Suprapubic skin (tissue), 4 donors: ENCODE measurements around the gene SRSF3.

ENCODE experiments used
- CTCF ChIP-seq, 2 donors: fragments of 200-600 bp in 1 of 2; fragments of 450-650 bp in 1 of 2; sonication (generic) in 1 of 2; IDR thresholded peaks; one replicate each; pipeline ENCODE4 v1.5.1; 2016 to 2019; ENCODE audit warnings: antibody characterized with exemption in 2 of 2, mild to moderate bottlenecking in 1 of 2, moderate library complexity in 1 of 2
- EP300 ChIP-seq: sonication (generic); formaldehyde crosslinking; IDR thresholded peaks from one replicate; pipeline ENCODE4 v1.6.1; 2017; ENCODE audit warnings: antibody characterized with exemption
- POLR2A ChIP-seq, 2 donors: fragments of 450-650 bp; IDR thresholded peaks; one replicate each; pipeline ENCODE4 v1.6.1; 2017; ENCODE audit warnings: antibody characterized with exemption in 2 of 2, mild to moderate bottlenecking in 2 of 2, moderate library complexity in 2 of 2
- POLR2AphosphoS5 ChIP-seq, 3 donors: sonication (generic); formaldehyde crosslinking; IDR thresholded peaks; one replicate each; pipeline ENCODE4 v1.6.1; 2017; ENCODE audit warnings: antibody characterized with exemption in 3 of 3

DNA sequence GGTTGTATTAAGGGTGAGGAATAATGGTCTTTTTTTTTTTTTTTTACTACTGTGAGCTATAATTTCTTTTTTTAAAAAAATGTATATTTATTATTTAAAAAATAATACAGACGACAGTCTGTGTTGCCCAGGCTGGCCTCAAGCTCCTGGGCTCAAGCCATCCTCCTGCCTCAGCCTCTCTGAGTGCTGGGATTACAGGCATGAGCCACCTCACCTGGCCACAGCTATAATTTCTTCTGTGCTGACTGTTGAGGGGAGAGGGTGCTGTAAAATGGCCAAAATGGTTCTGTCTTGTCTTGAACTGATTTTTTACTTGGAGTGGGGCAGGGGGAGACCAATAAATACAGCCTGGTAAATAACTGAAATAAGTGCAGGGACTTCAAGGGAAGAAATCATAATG lies 3.6 kb downstream of the SRSF3 start:
- TF ChIP-seq CTCF (IDR thresholded peaks at IDR 0.05) (no peak), POLR2A (IDR thresholded peaks at IDR 0.05) (no peak), POLR2AphosphoS5 (IDR thresholded peaks at IDR 0.05) (no peak), EP300 (no peak)
